ENCODE measurements around the gene HNRNPUL1.

Gene HNRNPUL1

GRCh38 chr19:41305927-41306793 is 42.0 kb downstream of the HNRNPUL1 start:
- peak overlapping the region; percentile 96 for H3K27ac Mint-ChIP-seq
- H3K4me3 Mint-ChIP-seq = peak overlapping the region; percentile 52
- H3K9me3 Mint-ChIP-seq = no peaks in the 10 kb centered on the region
- peaks cover 92% of the 10 kb centered on the region for H3K4me1 Mint-ChIP-seq (ENCODE audit: low read depth)
- H3K27me3 Mint-ChIP-seq = no peaks in the 10 kb centered on the region
- H3K36me3 Mint-ChIP-seq (ENCODE audit: low read depth) = peaks cover 55% of the 10 kb centered on the region

GRCh38 chr19:41307090-41307875 is 43.1 kb downstream of the HNRNPUL1 start:
- H3K36me3 Mint-ChIP-seq (ENCODE audit: low read depth) = peaks cover 53% of the 10 kb centered on the region
- H3K4me3 Mint-ChIP-seq = peak overlapping the region; percentile 52
- peak overlapping the region; percentile 96 for H3K27ac Mint-ChIP-seq
- no peaks in the 10 kb centered on the region for H3K9me3 Mint-ChIP-seq
- H3K27me3 Mint-ChIP-seq = no peaks in the 10 kb centered on the region
- peaks cover 92% of the 10 kb centered on the region for H3K4me1 Mint-ChIP-seq (ENCODE audit: low read depth)

GRCh38 chr19:41307954-41308449 is 43.8 kb downstream of the HNRNPUL1 start:
- Mint-ChIP-seq H3K4me3 (peak overlapping the region; percentile 96), H3K27ac (peak overlapping the region; percentile 96), H3K36me3 (ENCODE audit: low read depth) (peaks cover 53% of the 10 kb centered on the region), H3K27me3 (no peaks in the 10 kb centered on the region), H3K4me1 (ENCODE audit: low read depth) (peaks cover 90% of the 10 kb centered on the region), H3K9me3 (no peaks in the 10 kb centered on the region)

GRCh38 chr19:41308450-41309179 is 44.4 kb downstream of the HNRNPUL1 start:
- Mint-ChIP-seq H3K27me3 (no peaks in the 10 kb centered on the region), H3K4me1 (ENCODE audit: low read depth) (peaks cover 90% of the 10 kb centered on the region), H3K27ac (peak overlapping the region; percentile 96), H3K36me3 (ENCODE audit: low read depth) (peaks cover 57% of the 10 kb centered on the region), H3K9me3 (no peaks in the 10 kb centered on the region), H3K4me3 (peak overlapping the region; percentile 96)

GRCh38 chr19:41309180-41310032 is 45.2 kb downstream of the HNRNPUL1 start:
- H3K4me3 Mint-ChIP-seq = peak overlapping the region; percentile 96
- H3K4me1 Mint-ChIP-seq (ENCODE audit: low read depth) = peaks cover 83% of the 10 kb centered on the region
- no peaks in the 10 kb centered on the region for H3K9me3 Mint-ChIP-seq
- peak overlapping the region; percentile 96 for H3K27ac Mint-ChIP-seq
- peaks cover 57% of the 10 kb centered on the region for H3K36me3 Mint-ChIP-seq (ENCODE audit: low read depth)
- no peaks in the 10 kb centered on the region for H3K27me3 Mint-ChIP-seq

GRCh38 chr19:41310033-41310831 is 46.1 kb downstream of the HNRNPUL1 start, which contains the start of gene CCDC97:
CCDC97 (plus strand) TSS chr19:41310172; CDS start chr19:41310311, 139 bp downstream.
- Mint-ChIP-seq H3K36me3 (ENCODE audit: low read depth) (peaks cover 50% of the 10 kb centered on the region), H3K4me3 (peak within 1 kb of the TSS; percentile 96), H3K27ac (peak within 1 kb of the TSS; percentile 96), H3K9me3 (no peaks in the 10 kb centered on the region), H3K27me3 (no peaks in the 10 kb centered on the region), H3K4me1 (ENCODE audit: low read depth) (peaks cover 75% of the 10 kb centered on the region)

- peak overlapping the region; percentile 96 for H3K27ac Mint-ChIP-seq
- H3K9me3 Mint-ChIP-seq = no peaks in the 10 kb centered on the region
Observed at GRCh38 chr19:41311072-41311471, 46.9 kb downstream of the HNRNPUL1 start.

GRCh38 chr19:41311613-41312012 is 47.4 kb downstream of the HNRNPUL1 start:
- Mint-ChIP-seq H3K4me1 (ENCODE audit: low read depth) (peaks cover 62% of the 10 kb centered on the region), H3K36me3 (ENCODE audit: low read depth) (peaks cover 53% of the 10 kb centered on the region), H3K9me3 (no peaks in the 10 kb centered on the region), H3K27ac (peak overlapping the region; percentile 71), H3K27me3 (no peaks in the 10 kb centered on the region), H3K4me3 (peak overlapping the region; percentile 96)

More at GRCh38 chr19:41311072-41311471, 46.9 kb downstream of the HNRNPUL1 start:
- Mint-ChIP-seq H3K27me3 (no peaks in the 10 kb centered on the region), H3K36me3 (ENCODE audit: low read depth) (peaks cover 52% of the 10 kb centered on the region), H3K4me3 (peak overlapping the region; percentile 96), H3K4me1 (ENCODE audit: low read depth) (peaks cover 67% of the 10 kb centered on the region)

- peak overlapping the region; percentile 69 for H3K27ac Mint-ChIP-seq
- no peak overlapping the region for H3K4me3 Mint-ChIP-seq
- peaks cover 29% of the 10 kb centered on the region for H3K4me1 Mint-ChIP-seq (ENCODE audit: low read depth)
- H3K36me3 Mint-ChIP-seq (ENCODE audit: low read depth) = peaks cover 65% of the 10 kb centered on the region
- no peaks in the 10 kb centered on the region for H3K27me3 Mint-ChIP-seq
- no peaks in the 10 kb centered on the region for H3K9me3 Mint-ChIP-seq
Observed at GRCh38 chr19:41316306-41316920, 52.2 kb downstream of the HNRNPUL1 start.

GRCh38 chr19:41318696-41319499 is 54.7 kb downstream of the HNRNPUL1 start:
- H3K27ac Mint-ChIP-seq = no peak overlapping the region
- no peak overlapping the region for H3K4me3 Mint-ChIP-seq
- peaks cover 49% of the 10 kb centered on the region for H3K36me3 Mint-ChIP-seq (ENCODE audit: low read depth)
- no peaks in the 10 kb centered on the region for H3K9me3 Mint-ChIP-seq
- no peaks in the 10 kb centered on the region for H3K27me3 Mint-ChIP-seq
- peaks cover 28% of the 10 kb centered on the region for H3K4me1 Mint-ChIP-seq (ENCODE audit: low read depth)

- H3K4me1 Mint-ChIP-seq (ENCODE audit: low read depth) = peaks cover 36% of the 10 kb centered on the region
- H3K4me3 Mint-ChIP-seq = no peak overlapping the region
- H3K27ac Mint-ChIP-seq = no peak overlapping the region
- H3K9me3 Mint-ChIP-seq = no peaks in the 10 kb centered on the region
- peaks cover 42% of the 10 kb centered on the region for H3K36me3 Mint-ChIP-seq (ENCODE audit: low read depth)
- no peaks in the 10 kb centered on the region for H3K27me3 Mint-ChIP-seq
Observed at GRCh38 chr19:41319500-41320184, 55.5 kb downstream of the HNRNPUL1 start.

GRCh38 chr19:41320185-41320518 is 56.0 kb downstream of the HNRNPUL1 start:
- Mint-ChIP-seq H3K27me3 (no peaks in the 10 kb centered on the region), H3K9me3 (no peaks in the 10 kb centered on the region), H3K36me3 (ENCODE audit: low read depth) (peaks cover 42% of the 10 kb centered on the region), H3K27ac (no peak overlapping the region), H3K4me1 (ENCODE audit: low read depth) (peaks cover 41% of the 10 kb centered on the region), H3K4me3 (no peak overlapping the region)

Measured in stimulated activated naive CD8-positive, alpha-beta T cell treated with anti-CD3 and anti-CD28 coated beads, Interleukin-15, Interleukin-2, amounts not matched to agents 100 ng/mL and 50 ng/mL, for 24 hours (primary cell).